Mesendoderm (in vitro differentiated cells): ENCODE results near the gene OCEL1.

Source experiments
- DNase-seq: peaks from one replicate; pipeline ENCODE4 v3.0.0; 2013
- H2AK5ac ChIP-seq: 2 replicates; pipeline ENCODE4 v1.6.1; 2013; ENCODE audit warnings: low read length, inconsistent platforms
- H2BK120ac ChIP-seq: 2 replicates; pipeline ENCODE4 v1.6.1; 2013; ENCODE audit warnings: low read depth, mild to moderate bottlenecking, low read length, moderate library complexity, mixed read lengths
- H2BK15ac ChIP-seq: replicated peaks from 2 replicates; pipeline ENCODE4 v1.6.1; 2013; ENCODE audit warnings: low read depth, mild to moderate bottlenecking, moderate library complexity
- H2BK5ac ChIP-seq: 2 replicates; pipeline ENCODE4 v1.6.1; 2013; ENCODE audit warnings: low read length, inconsistent platforms
- H3K18ac ChIP-seq: 2 replicates; pipeline ENCODE4 v1.6.1; 2013; ENCODE audit warnings: mild to moderate bottlenecking, low read length, mixed read lengths
- H3K23ac ChIP-seq: one replicate; pipeline ENCODE4 v1.6.1; 2013; ENCODE audit warnings: low read length
- H3K27ac ChIP-seq: 2 replicates; pipeline ENCODE4 v1.5.1; 2013; ENCODE audit warnings: low read depth, mild to moderate bottlenecking, inconsistent platforms, low read length, moderate library complexity
- H3K27me3 ChIP-seq: 2 replicates; pipeline ENCODE4 v1.6.1; 2013; ENCODE audit warnings: low read length, control low read depth, mild to moderate bottlenecking, inconsistent platforms; ENCODE audit not compliant: insufficient read depth, poor library complexity
- H3K36me3 ChIP-seq: 2 replicates; pipeline ENCODE4 v1.6.1; 2013; ENCODE audit warnings: low read length, inconsistent platforms; ENCODE audit not compliant: control insufficient read depth, insufficient read depth
- H3K4ac ChIP-seq: one replicate; pipeline ENCODE4 v1.6.1; 2013; ENCODE audit warnings: low read depth, mild to moderate bottlenecking, low read length, moderate library complexity
- H3K4me1 ChIP-seq: 2 replicates; pipeline ENCODE4 v1.6.1; 2013; ENCODE audit warnings: low read depth, low read length, inconsistent platforms; ENCODE audit not compliant: control insufficient read depth
- H3K4me2 ChIP-seq: 2 replicates; pipeline ENCODE4 v1.6.1; 2013; ENCODE audit warnings: low read length
- H3K4me3 ChIP-seq: 2 replicates; pipeline ENCODE4 v1.5.1; 2013; ENCODE audit warnings: mild to moderate bottlenecking, low read length
- H3K56ac ChIP-seq: one replicate; pipeline ENCODE4 v1.6.1; 2013; ENCODE audit warnings: low read length
- H3K79me1 ChIP-seq: 2 replicates; pipeline ENCODE4 v1.6.1; 2013; ENCODE audit warnings: low read length, inconsistent platforms
- H3K79me2 ChIP-seq: 2 replicates; pipeline ENCODE4 v1.6.1; 2013; ENCODE audit warnings: mild to moderate bottlenecking, low read length; ENCODE audit not compliant: control insufficient read depth, insufficient read depth
- H3K9ac ChIP-seq: 2 replicates; pipeline ENCODE4 v1.6.1; 2013; ENCODE audit warnings: low read length, inconsistent platforms
- H4K5ac ChIP-seq: one replicate; pipeline ENCODE4 v1.6.1; 2013; ENCODE audit warnings: low read length
- H4K8ac ChIP-seq: one replicate; pipeline ENCODE4 v1.6.1; 2013; ENCODE audit warnings: low read depth, mild to moderate bottlenecking, control low read depth, low read length, moderate library complexity
- WGBS: extraction: QIAGEN DNeasy Blood & Tissue Kit; methylation state at CpG from one replicate; pipeline ENCODE4 v1.1.7; 2013; ENCODE audit warnings: low lambda C conversion rate, missing lambda C conversion rate; ENCODE audit not compliant: insufficient coverage; ENCODE audit errors: extremely low coverage; 5-methylcytosine and 5-hydroxymethylcytosine counted together

The OCEL1 gene

GRCh38 chr19:17220207-17220758 lies 5.7 kb upstream of the OCEL1 start:
- no peak overlapping the region for H3K56ac ChIP-seq
- no peak overlapping the region for H3K9ac ChIP-seq
- H3K27me3 ChIP-seq, result no peaks in the 10 kb centered on the region
- H2BK5ac ChIP-seq, result no peak overlapping the region
- H3K18ac ChIP-seq, result no peak overlapping the region
- no peak overlapping the region for H4K8ac ChIP-seq
- no peaks in the 10 kb centered on the region for H3K4me1 ChIP-seq
- DNase-seq, result no peak
- H3K79me2 ChIP-seq, result no peaks in the 10 kb centered on the region
- no peaks in the 10 kb centered on the region for H3K36me3 ChIP-seq
- H4K5ac ChIP-seq, result no peak overlapping the region
- no peak overlapping the region for H2BK120ac ChIP-seq
- no peak overlapping the region for H3K4ac ChIP-seq
- no peak overlapping the region for H3K23ac ChIP-seq
- no CpG with 5 or more reads among the region's 14 CpGs for WGBS
- H2AK5ac ChIP-seq, result no peak overlapping the region
- no peak overlapping the region for H3K4me2 ChIP-seq
- H3K27ac ChIP-seq, result no peak overlapping the region
- no peaks in the 10 kb centered on the region for H3K79me1 ChIP-seq
- H3K4me3 ChIP-seq, result no peak overlapping the region
- no peak overlapping the region for H2BK15ac ChIP-seq

GRCh38 chr19:17225053-17225452 lies 973 bp upstream of the OCEL1 start:
- H4K5ac ChIP-seq, result no peak overlapping the region
- no peaks in the 10 kb centered on the region for H3K79me1 ChIP-seq
- H3K4me2 ChIP-seq, result no peak overlapping the region
- H3K79me2 ChIP-seq, result no peaks in the 10 kb centered on the region
- DNase-seq, result no peak
- H3K27me3 ChIP-seq, result no peaks in the 10 kb centered on the region
- H2AK5ac ChIP-seq, result no peak overlapping the region
- H3K56ac ChIP-seq, result no peak overlapping the region
- H3K4me1 ChIP-seq, result no peaks in the 10 kb centered on the region
- H3K4ac ChIP-seq, result no peak overlapping the region
- H3K9ac ChIP-seq, result no peak overlapping the region
- H3K4me3 ChIP-seq, result no peak overlapping the region
- WGBS, result no CpG with 5 or more reads among the region's 10 CpGs
- H3K27ac ChIP-seq, result no peak overlapping the region
- H2BK15ac ChIP-seq, result no peak overlapping the region
- no peak overlapping the region for H3K18ac ChIP-seq
- H4K8ac ChIP-seq, result no peak overlapping the region
- peaks cover 3% of the 10 kb centered on the region for H3K36me3 ChIP-seq
- no peak overlapping the region for H3K23ac ChIP-seq
- H2BK5ac ChIP-seq, result no peak overlapping the region
- no peak overlapping the region for H2BK120ac ChIP-seq

GRCh38 chr19:17227798-17228367 lies 1.9 kb downstream of the OCEL1 start:
- peaks cover 13% of the 10 kb centered on the region for H3K36me3 ChIP-seq
- H3K9ac ChIP-seq, result peak overlapping the region; percentile 40
- H3K79me2 ChIP-seq, result peaks cover 3% of the 10 kb centered on the region
- no peak overlapping the region for H3K4me3 ChIP-seq
- H3K4me1 ChIP-seq, result no peaks in the 10 kb centered on the region
- H3K56ac ChIP-seq, result peak overlapping the region; percentile 25
- no peak for DNase-seq
- peaks cover 8% of the 10 kb centered on the region for H3K79me1 ChIP-seq
- no peak overlapping the region for H2AK5ac ChIP-seq
- no peak overlapping the region for H2BK120ac ChIP-seq
- H2BK15ac ChIP-seq, result no peak overlapping the region
- no peak overlapping the region for H3K4me2 ChIP-seq
- H2BK5ac ChIP-seq, result no peak overlapping the region
- H3K27ac ChIP-seq, result no peak overlapping the region
- no peak overlapping the region for H3K23ac ChIP-seq
- no peak overlapping the region for H3K4ac ChIP-seq
- no peak overlapping the region for H4K5ac ChIP-seq
- H3K18ac ChIP-seq, result no peak overlapping the region
- H4K8ac ChIP-seq, result no peak overlapping the region
- WGBS, result no CpG with 5 or more reads among the region's 13 CpGs
- no peaks in the 10 kb centered on the region for H3K27me3 ChIP-seq

- no peak for DNase-seq
- Histone ChIP-seq H3K23ac (no peak overlapping the region), H3K4ac (no peak overlapping the region), H2AK5ac (no peak overlapping the region), H3K4me2 (no peak overlapping the region), H3K27me3 (no peaks in the 10 kb centered on the region), H3K56ac (no peak overlapping the region), H3K18ac (no peak overlapping the region), H2BK5ac (no peak overlapping the region), H3K36me3 (peaks cover 13% of the 10 kb centered on the region), H3K4me1 (peaks cover 3% of the 10 kb centered on the region), H4K5ac (no peak overlapping the region), H3K27ac (no peak overlapping the region), H3K9ac (no peak overlapping the region), H2BK120ac (no peak overlapping the region), H3K4me3 (no peak overlapping the region), H3K79me1 (peaks cover 14% of the 10 kb centered on the region), H2BK15ac (no peak overlapping the region), H4K8ac (no peak overlapping the region), H3K79me2 (peaks cover 17% of the 10 kb centered on the region)
- WGBS, result no CpG with 5 or more reads among the region's 3 CpGs
These were observed 3.9 kb downstream of the OCEL1 start for GRCh38 chr19:17229890-17230289.

- Histone ChIP-seq H2BK5ac (no peak overlapping the region), H3K79me2 (peaks cover 22% of the 10 kb centered on the region), H2BK120ac (no peak overlapping the region), H3K4me3 (no peak overlapping the region), H3K9ac (no peak overlapping the region), H4K5ac (no peak overlapping the region), H3K4me1 (peaks cover 6% of the 10 kb centered on the region), H3K56ac (no peak overlapping the region), H2AK5ac (no peak overlapping the region), H3K36me3 (peaks cover 13% of the 10 kb centered on the region), H3K4me2 (no peak overlapping the region), H3K27me3 (no peaks in the 10 kb centered on the region), H3K23ac (no peak overlapping the region), H3K79me1 (peaks cover 16% of the 10 kb centered on the region), H4K8ac (no peak overlapping the region), H2BK15ac (no peak overlapping the region), H3K18ac (no peak overlapping the region), H3K4ac (no peak overlapping the region), H3K27ac (no peak overlapping the region)
- no peak for DNase-seq
- no CpG with 5 or more reads among the region's 25 CpGs for WGBS
These were observed 6.2 kb downstream of the OCEL1 start for GRCh38 chr19:17232258-17232657.

GRCh38 chr19:17234911-17235299 lies 8.9 kb downstream of the OCEL1 start:
- H2AK5ac ChIP-seq, result peak overlapping the region; percentile 92
- H3K27me3 ChIP-seq, result no peaks in the 10 kb centered on the region
- peak overlapping the region; percentile 88 for H3K4ac ChIP-seq
- peaks cover 6% of the 10 kb centered on the region for H3K4me1 ChIP-seq
- H3K9ac ChIP-seq, result peak overlapping the region; percentile 95
- peaks cover 17% of the 10 kb centered on the region for H3K79me1 ChIP-seq
- DNase-seq, result peak; percentile 77
- no CpG with 5 or more reads among the region's 11 CpGs for WGBS
- H4K5ac ChIP-seq, result no peak overlapping the region
- no peak overlapping the region for H2BK120ac ChIP-seq
- H2BK15ac ChIP-seq, result no peak overlapping the region
- peak overlapping the region; percentile 94 for H3K18ac ChIP-seq
- H3K79me2 ChIP-seq, result peaks cover 22% of the 10 kb centered on the region
- H3K36me3 ChIP-seq, result peaks cover 12% of the 10 kb centered on the region
- H3K27ac ChIP-seq, result peak overlapping the region; percentile 97
- H3K4me3 ChIP-seq, result peak overlapping the region; percentile 80
- peak overlapping the region; percentile 63 for H2BK5ac ChIP-seq
- H3K4me2 ChIP-seq, result peak overlapping the region; percentile 99
- no peak overlapping the region for H3K23ac ChIP-seq
- H4K8ac ChIP-seq, result no peak overlapping the region
- peak overlapping the region; percentile 97 for H3K56ac ChIP-seq
